A673 (cell line): ENCODE measurements around the gene HOXA13.

Experiments used
- CTCF ChIP-seq: fragments of 300-800, 200-600 bp; sonication (generic); conservative IDR thresholded peaks from 2 replicates; pipeline ENCODE4 v1.5.1; 2017; ENCODE audit warnings: low read depth, mild to moderate bottlenecking, antibody characterized with exemption, low read length, moderate library complexity, mixed read lengths
- EZH2 ChIP-seq: fragments of 200-600 bp; sonication (generic); IDR thresholded peaks from 2 replicates; pipeline ENCODE4 v1.6.1; 2017; ENCODE audit warnings: borderline replicate concordance, low read depth, mild to moderate bottlenecking, mixed read lengths, antibody characterized with exemption, low read length; ENCODE audit not compliant: poor library complexity, severe bottlenecking

DNA sequence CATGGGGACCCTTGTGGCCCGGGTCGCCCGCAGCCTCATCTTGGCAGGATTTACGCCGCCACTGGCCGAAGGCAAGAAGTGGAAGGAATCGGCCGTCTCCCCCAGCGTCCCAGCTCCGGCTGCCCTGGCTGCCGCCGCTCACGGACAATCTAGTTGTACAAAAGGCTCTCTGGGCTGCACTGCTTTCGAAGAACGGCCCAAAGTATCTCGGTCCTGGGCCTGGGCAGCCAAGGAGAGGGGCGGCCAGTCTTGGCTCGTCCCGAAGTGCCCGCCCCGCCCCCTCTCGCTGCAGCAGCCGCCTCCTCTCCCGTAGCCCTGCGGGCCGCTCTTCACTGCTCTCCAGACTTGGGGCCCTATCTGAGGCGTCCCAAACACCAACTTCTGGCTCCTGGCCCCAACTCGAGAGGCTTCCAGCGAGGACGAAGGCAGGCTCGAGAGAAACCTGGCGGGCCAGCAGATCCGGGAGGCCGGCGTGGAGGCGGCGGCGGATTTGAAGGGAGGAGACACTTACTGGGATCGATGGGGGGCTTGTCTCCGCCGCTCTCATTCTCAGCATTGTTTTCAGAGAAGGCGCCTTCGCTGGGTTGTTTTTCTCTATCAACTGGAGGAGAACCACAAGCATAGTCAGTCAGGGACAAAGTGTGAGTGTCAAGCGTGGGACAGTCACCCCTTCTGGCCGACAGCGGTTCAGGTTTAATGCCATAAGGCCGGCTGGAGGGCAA is 35.4 kb downstream of the HOXA13 start:
- TF ChIP-seq CTCF (no peak), EZH2 (no peak)
